GM19467 (cell line): ENCODE results near the gene ALG1L2.
"Not testable (repeated sequence)": the region's sequence is repeated elsewhere in the genome, so short reads cannot be mapped to it uniquely, and the experiment has no call there.

Experiments used
- ATAC-seq: cut with Tn5 transposase; IDR thresholded peaks from one replicate; pipeline ENCODE4 v1.9.1; 2021; ENCODE audit warnings: mild to moderate bottlenecking, moderate library complexity; ENCODE audit not compliant: unreplicated experiment

ALG1L2 gene

GRCh38 chr3:130120291-130120690 is 38.7 kb downstream of the ALG1L2 start:
- ATAC-seq = not testable (repeated sequence)

GRCh38 chr3:130122891-130123775 is 41.5 kb downstream of the ALG1L2 start:
- not testable (repeated sequence) for ATAC-seq

GRCh38 chr3:130125406-130125805 is 43.8 kb downstream of the ALG1L2 start:
- not testable (repeated sequence) for ATAC-seq

- not testable (repeated sequence) for ATAC-seq
Measured at GRCh38 chr3:130136337-130136736, 54.7 kb downstream of the ALG1L2 start.

- not testable (repeated sequence) for ATAC-seq
Measured at GRCh38 chr3:130137685-130138084, 56.1 kb downstream of the ALG1L2 start.

- not testable (repeated sequence) for ATAC-seq
Measured at GRCh38 chr3:130138992-130139391, 57.4 kb downstream of the ALG1L2 start.

- ATAC-seq = not testable (repeated sequence)
Measured at GRCh38 chr3:130140756-130141155, 59.1 kb downstream of the ALG1L2 start.

GRCh38 chr3:130143648-130144327 is 62.2 kb downstream of the ALG1L2 start:
- ATAC-seq = not testable (repeated sequence)

GRCh38 chr3:130144328-130144650 is 62.7 kb downstream of the ALG1L2 start:
- ATAC-seq = not testable (repeated sequence)

GRCh38 chr3:130145456-130145855 is 63.8 kb downstream of the ALG1L2 start:
- not testable (repeated sequence) for ATAC-seq

GRCh38 chr3:130146465-130146864 is 64.8 kb downstream of the ALG1L2 start:
- ATAC-seq = not testable (repeated sequence)
